KOPT-K1 (cell line): ENCODE measurements around the gene ATCAY.

ENCODE experiments used
- H3K27ac ChIP-seq: fragments of 200-600 bp; sonication (generic); 2 replicates; pipeline ENCODE4 v1.5.1; 2016; ENCODE audit warnings: antibody characterized with exemption, mild to moderate bottlenecking, low read depth, low read length; ENCODE audit not compliant: poor library complexity, severe bottlenecking
- H3K36me3 ChIP-seq: fragments of 200-600 bp; sonication (generic); 2 replicates; pipeline ENCODE4 v1.5.1; 2017; ENCODE audit warnings: antibody characterized with exemption, mild to moderate bottlenecking, low read length, moderate library complexity; ENCODE audit not compliant: insufficient read depth
- H3K9me3 ChIP-seq: fragments of 200-600 bp; sonication (generic); 2 replicates; pipeline ENCODE4 v1.5.1; 2017; ENCODE audit warnings: antibody characterized with exemption, low read length, mild to moderate bottlenecking; ENCODE audit not compliant: insufficient read depth, poor library complexity, severe bottlenecking

The ATCAY gene

GRCh38 chr19:3849787-3850186 lies 30.7 kb upstream of the ATCAY start:
- H3K36me3 ChIP-seq = no peaks in the 10 kb centered on the region
- H3K27ac ChIP-seq = no peak overlapping the region
- peaks cover 15% of the 10 kb centered on the region for H3K9me3 ChIP-seq

DNA sequence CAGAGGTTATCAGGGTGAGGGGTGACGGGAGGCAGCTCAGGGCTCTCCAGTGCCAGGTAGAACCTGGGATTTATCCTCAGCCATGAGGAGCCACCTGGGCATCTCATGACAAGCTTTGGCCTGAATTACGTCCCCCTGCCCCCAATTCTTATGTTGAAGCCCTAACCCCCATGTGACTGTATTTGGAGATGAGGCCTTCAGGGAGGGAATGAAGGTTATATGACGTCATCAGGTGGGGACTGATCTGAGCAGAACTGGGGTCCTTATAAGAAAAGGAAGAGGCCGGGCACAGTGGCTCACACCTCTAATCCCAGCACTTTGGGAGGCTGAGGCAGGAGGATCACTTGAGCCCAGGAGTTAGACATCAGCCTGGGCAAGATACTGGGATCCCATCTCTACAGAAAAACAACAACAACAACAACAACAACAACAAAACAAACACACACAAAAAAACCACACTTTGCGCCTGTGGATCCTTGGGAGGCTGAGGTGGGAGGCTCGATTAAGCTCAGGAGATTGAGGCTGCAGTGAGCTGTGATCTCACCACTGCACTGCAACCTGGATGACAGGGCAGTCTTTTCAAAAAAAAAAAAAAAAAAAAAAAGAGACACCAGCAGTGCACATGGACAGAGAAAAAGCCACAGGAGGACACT lies 30.0 kb upstream of the ATCAY start:
- Histone ChIP-seq H3K9me3 (peaks cover 15% of the 10 kb centered on the region), H3K36me3 (no peaks in the 10 kb centered on the region), H3K27ac (no peak overlapping the region)

- Histone ChIP-seq H3K27ac (no peak overlapping the region), H3K9me3 (peaks cover 15% of the 10 kb centered on the region), H3K36me3 (no peaks in the 10 kb centered on the region)
Observed at GRCh38 chr19:3851254-3852176, 29.0 kb upstream of the ATCAY start.

GRCh38 chr19:3852177-3852511 lies 28.3 kb upstream of the ATCAY start:
- Histone ChIP-seq H3K27ac (no peak overlapping the region), H3K36me3 (no peaks in the 10 kb centered on the region), H3K9me3 (peaks cover 15% of the 10 kb centered on the region)

GRCh38 chr19:3852614-3853254 lies 27.8 kb upstream of the ATCAY start:
- Histone ChIP-seq H3K36me3 (no peaks in the 10 kb centered on the region), H3K27ac (no peak overlapping the region), H3K9me3 (peaks cover 15% of the 10 kb centered on the region)

DNA sequence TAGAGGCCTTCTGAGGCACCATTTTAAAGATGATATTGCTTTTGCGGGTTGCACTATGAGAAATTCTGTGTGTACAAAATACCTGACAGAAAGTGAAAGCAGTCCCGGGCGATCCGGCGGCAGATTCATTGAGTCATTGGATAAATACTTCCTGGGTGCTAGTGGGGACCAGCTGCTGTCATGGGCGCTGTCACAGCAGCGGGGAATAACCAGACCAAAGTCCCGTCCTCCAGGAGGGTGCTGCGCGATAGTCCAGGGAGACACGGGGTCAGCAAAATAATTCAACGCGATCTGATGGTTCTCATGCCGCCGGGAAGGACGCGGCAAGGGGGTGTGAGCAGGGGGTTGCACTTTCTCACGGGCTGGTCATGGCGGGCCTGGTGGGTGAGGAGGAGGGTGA lies 25.2 kb upstream of the ATCAY start:
- H3K27ac ChIP-seq = no peak overlapping the region
- no peaks in the 10 kb centered on the region for H3K36me3 ChIP-seq
- H3K9me3 ChIP-seq = peaks cover 15% of the 10 kb centered on the region

DNA sequence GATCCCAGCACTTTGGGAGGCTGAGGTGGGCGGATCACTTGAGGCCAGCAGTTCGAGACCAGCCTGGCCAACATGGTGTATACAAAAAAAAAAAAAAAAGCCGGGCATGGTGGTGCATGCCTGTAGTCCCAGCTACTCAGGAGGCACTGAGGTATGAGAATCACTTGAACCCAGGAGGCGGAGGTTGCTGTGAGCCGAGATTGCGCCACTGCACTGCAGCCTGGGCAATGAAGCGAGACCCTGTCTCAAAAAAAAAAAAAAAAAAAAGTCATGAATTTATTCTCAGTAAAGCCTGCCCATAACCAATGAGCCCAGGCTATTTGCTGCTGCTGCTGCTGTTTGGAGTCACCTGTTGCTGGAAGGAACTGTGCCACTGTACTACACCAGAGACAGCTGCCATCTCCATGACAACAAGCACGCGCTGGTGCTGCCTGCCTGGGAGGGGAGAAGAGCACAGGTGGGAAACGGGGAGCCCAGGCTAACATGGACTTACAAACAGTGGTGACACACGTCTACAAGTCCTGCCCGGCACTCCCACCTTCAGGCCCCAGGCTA lies 23.0 kb upstream of the ATCAY start:
- peaks cover 1% of the 10 kb centered on the region for H3K9me3 ChIP-seq
- no peaks in the 10 kb centered on the region for H3K36me3 ChIP-seq
- no peak overlapping the region for H3K27ac ChIP-seq

GRCh38 chr19:3860499-3860898 lies 20.0 kb upstream of the ATCAY start:
- no peaks in the 10 kb centered on the region for H3K9me3 ChIP-seq
- no peak overlapping the region for H3K27ac ChIP-seq
- H3K36me3 ChIP-seq = no peaks in the 10 kb centered on the region

DNA sequence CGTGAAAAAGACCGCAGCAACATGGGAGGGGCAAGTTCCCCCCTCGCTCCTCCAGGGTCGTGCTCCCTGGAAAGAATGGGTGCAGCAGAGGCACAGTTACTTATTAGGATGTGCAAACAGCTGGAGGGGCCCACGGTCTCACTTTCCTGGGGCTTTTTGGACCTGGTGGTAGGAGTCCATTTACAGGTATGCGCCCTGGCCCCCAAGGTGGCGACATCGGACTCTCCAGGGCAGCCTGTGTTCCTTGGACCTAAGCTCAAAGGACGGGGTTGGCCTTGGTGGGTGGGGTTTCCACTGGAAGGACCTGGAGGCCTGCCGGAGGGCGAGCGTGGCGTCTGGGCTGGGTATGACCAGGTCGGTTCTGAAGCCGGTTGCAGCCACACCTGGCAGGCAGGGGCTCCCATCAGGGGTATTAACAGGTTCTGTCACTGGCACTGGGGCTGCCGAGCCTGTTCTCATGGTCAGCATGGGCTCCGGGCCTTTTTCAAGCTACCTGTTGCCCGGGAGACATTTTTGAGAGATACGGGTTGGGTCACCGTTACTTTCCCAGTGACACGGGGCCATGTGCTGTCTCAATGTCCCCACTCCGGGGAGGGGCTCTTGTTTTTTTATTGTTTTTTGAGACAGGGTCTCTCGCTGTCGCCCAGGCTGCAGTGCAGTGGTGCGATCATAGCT lies 17.5 kb upstream of the ATCAY start:
- H3K27ac ChIP-seq = no peak overlapping the region
- no peaks in the 10 kb centered on the region for H3K9me3 ChIP-seq
- no peaks in the 10 kb centered on the region for H3K36me3 ChIP-seq

DNA sequence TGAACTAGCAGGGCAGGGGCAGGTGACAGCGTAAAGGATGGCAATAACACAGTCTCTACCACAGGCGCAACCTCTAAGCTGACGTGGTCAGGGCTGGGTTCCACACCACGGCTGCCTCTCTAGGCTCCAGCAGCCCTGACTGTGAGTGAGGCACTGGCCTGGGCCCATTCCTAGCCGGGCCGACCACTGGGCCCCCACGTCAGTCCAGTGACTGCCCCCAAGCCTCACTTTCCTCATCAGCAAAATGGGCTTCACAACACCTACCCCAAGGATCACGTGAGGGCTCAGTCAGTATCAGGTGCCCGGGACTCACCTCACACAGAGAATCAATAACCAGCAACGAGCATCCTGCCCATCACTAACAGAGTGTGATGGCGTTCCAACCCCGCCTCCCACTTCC lies 16.8 kb upstream of the ATCAY start:
- no peaks in the 10 kb centered on the region for H3K9me3 ChIP-seq
- no peak overlapping the region for H3K27ac ChIP-seq
- H3K36me3 ChIP-seq = no peaks in the 10 kb centered on the region

GRCh38 chr19:3866910-3867638 lies 13.4 kb upstream of the ATCAY start:
- Histone ChIP-seq H3K27ac (no peak overlapping the region), H3K36me3 (no peaks in the 10 kb centered on the region), H3K9me3 (no peaks in the 10 kb centered on the region)

DNA sequence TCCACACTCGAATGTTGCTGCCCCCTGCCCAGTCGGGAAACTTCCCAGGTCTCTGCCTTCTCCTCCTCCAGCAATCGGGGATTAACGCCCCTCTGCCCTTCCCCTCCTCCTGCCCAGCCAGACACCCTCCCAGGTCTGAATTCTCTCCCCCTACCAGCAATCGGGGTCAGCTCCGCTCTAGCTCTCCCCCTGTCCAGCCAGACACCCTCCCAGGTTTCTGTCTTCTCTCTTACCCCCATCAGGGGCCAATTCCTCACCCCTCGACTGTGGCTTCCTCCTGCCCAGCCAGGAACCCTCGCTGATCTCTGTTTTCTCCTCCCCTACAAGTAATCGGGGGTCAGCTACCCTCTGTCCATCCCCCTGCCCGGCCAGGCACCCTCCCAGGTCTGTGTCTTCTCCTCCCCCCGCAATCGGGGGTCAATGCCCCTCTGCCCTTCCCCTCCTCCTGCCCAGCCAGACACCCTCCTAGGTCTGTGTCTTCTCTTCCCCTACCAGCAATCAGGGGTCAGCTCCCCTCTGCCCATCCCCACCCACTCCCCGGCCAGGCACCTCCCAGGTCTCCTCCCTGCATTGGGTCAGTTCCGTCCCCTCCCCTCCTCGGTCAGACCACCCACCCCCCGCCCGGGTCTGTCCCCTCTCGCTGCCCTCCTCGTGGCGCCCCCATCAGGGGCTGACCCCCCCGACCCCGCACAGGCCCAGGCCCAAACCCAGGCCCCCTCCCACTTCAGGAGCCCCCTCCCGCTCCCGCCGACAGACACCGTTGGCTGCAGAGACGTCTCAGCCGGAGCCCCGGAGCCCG lies 12.3 kb upstream of the ATCAY start:
- H3K27ac ChIP-seq = no peak overlapping the region

GRCh38 chr19:3868770-3869456 lies 11.6 kb upstream of the ATCAY start, which contains the start of gene ZFR2:
ZFR2 (minus strand) TSS chr19:3869038; CDS start chr19:3869017, 21 bp downstream.
- Histone ChIP-seq H3K36me3 (no peaks in the 10 kb centered on the region), H3K9me3 (no peaks in the 10 kb centered on the region), H3K27ac (no peak within 1 kb of the TSS)

More for the DNA sequence above, 12.3 kb upstream of the ATCAY start:
- no peaks in the 10 kb centered on the region for H3K36me3 ChIP-seq
- H3K9me3 ChIP-seq = no peaks in the 10 kb centered on the region
